WTC11 (cell line): ENCODE results near the gene NELL2. TPM values are rescaled to one million over a fixed set of nuclear protein-coding genes. Genes with fewer than 3 reads are reported as not detected.

ENCODE experiments used
- ATAC-seq: fragments of 200-7000 bp; cut with Tn5 transposase; 2 replicates; pipeline ENCODE4 v1.10.0; 2021; ENCODE audit warnings: mild to moderate bottlenecking, moderate library complexity
- CTCF ChIA-PET: fragments of 300-600 bp; sonication (Branson Sonifier 250); formaldehyde crosslinking; loops from one replicate; lab custom pipeline; 2021; ENCODE audit warnings: antibody characterized with exemption; lab: Charles Lee
- POLR2A ChIA-PET: fragments of 350-600 bp; sonication (Branson Sonifier 250); formaldehyde crosslinking; loops from one replicate; lab custom pipeline; 2021; ENCODE audit warnings: antibody characterized with exemption; lab: Charles Lee
- DNase-seq: peaks from one replicate; pipeline ENCODE4 v3.0.0; 2021; ENCODE audit warnings: low spot score
- H3K27ac Mint-ChIP-seq: 2 replicates; pipeline ENCODE4 v1.8.0; 2021; ENCODE audit warnings: mixed read lengths
- H3K27me3 Mint-ChIP-seq: 2 replicates; pipeline ENCODE4 v1.8.0; 2021; ENCODE audit warnings: low read depth, mild to moderate bottlenecking, moderate library complexity, mixed read lengths
- H3K36me3 Mint-ChIP-seq: 2 replicates; pipeline ENCODE4 v1.8.0; 2021; ENCODE audit warnings: mixed read lengths
- H3K4me1 Mint-ChIP-seq: 2 replicates; pipeline ENCODE4 v1.8.0; 2022; ENCODE audit warnings: mixed read lengths
- H3K4me3 Mint-ChIP-seq: 2 replicates; pipeline ENCODE4 v1.8.0; 2021; ENCODE audit warnings: mild to moderate bottlenecking, moderate library complexity, mixed read lengths
- H3K9me3 Mint-ChIP-seq: 2 replicates; pipeline ENCODE4 v1.8.0; 2021; ENCODE audit warnings: mixed read lengths
- ATF3 ChIP-seq: sonication (generic); formaldehyde crosslinking; conservative IDR thresholded peaks from 2 replicates; pipeline ENCODE4 v1.8.1; 2022; ENCODE audit warnings: mild to moderate bottlenecking, missing genetic modification reagents
- CREB1 ChIP-seq: sonication (generic); formaldehyde crosslinking; IDR thresholded peaks from 2 replicates; pipeline ENCODE4 v1.8.0; 2023; ENCODE audit warnings: mild to moderate bottlenecking, missing genetic modification reagents
- CREM ChIP-seq: sonication (generic); formaldehyde crosslinking; IDR thresholded peaks from 2 replicates; pipeline ENCODE4 v1.8.1; 2022; ENCODE audit warnings: mild to moderate bottlenecking, missing genetic modification reagents, moderate library complexity
- E2F4 ChIP-seq: sonication (generic); formaldehyde crosslinking; IDR thresholded peaks from 2 replicates; pipeline ENCODE4 v1.8.1; 2022; ENCODE audit warnings: low read depth, mild to moderate bottlenecking, moderate library complexity, missing genetic modification reagents, borderline replicate concordance
- ESRRA ChIP-seq: sonication (generic); formaldehyde crosslinking; IDR thresholded peaks from 2 replicates; pipeline ENCODE4 v1.8.1; 2022; ENCODE audit warnings: mild to moderate bottlenecking, missing genetic modification reagents, borderline replicate concordance
- ETV6 ChIP-seq: sonication (generic); formaldehyde crosslinking; IDR thresholded peaks from 2 replicates; pipeline ENCODE4 v1.8.1; 2022; ENCODE audit warnings: mild to moderate bottlenecking, missing genetic modification reagents
- FOXP1 ChIP-seq: sonication (generic); formaldehyde crosslinking; IDR thresholded peaks from 2 replicates; pipeline ENCODE4 v1.8.0; 2022; ENCODE audit warnings: missing genetic modification reagents, mild to moderate bottlenecking, moderate library complexity, borderline replicate concordance
- GABPB1 ChIP-seq: sonication (generic); formaldehyde crosslinking; IDR thresholded peaks from 2 replicates; pipeline ENCODE4 v1.8.1; 2023; ENCODE audit warnings: mild to moderate bottlenecking, missing genetic modification reagents
- GTF2I ChIP-seq: fragments of 250-450 bp; sonication (Bioruptor Pico); conservative IDR thresholded peaks from 2 replicates; pipeline ENCODE4 v1.4.0; 2021; ENCODE audit warnings: mild to moderate bottlenecking
- JAZF1 ChIP-seq: fragments of 250-450 bp; sonication (Bioruptor Pico); IDR thresholded peaks from 2 replicates; pipeline ENCODE4 v1.9.0; 2021; ENCODE audit warnings: moderate library complexity, mild to moderate bottlenecking, inconsistent platforms
- JUN ChIP-seq: sonication (generic); formaldehyde crosslinking; IDR thresholded peaks from 2 replicates; pipeline ENCODE4 v1.8.0; 2023; ENCODE audit warnings: mild to moderate bottlenecking, missing genetic modification reagents
- NR1H2 ChIP-seq: sonication (generic); formaldehyde crosslinking; IDR thresholded peaks from 2 replicates; pipeline ENCODE4 v1.9.0; 2021; ENCODE audit warnings: mild to moderate bottlenecking, moderate library complexity, missing genetic modification reagents
- NR2C2 ChIP-seq: sonication (generic); formaldehyde crosslinking; IDR thresholded peaks from 2 replicates; pipeline ENCODE4 v1.8.0; 2022; ENCODE audit warnings: mild to moderate bottlenecking, missing genetic modification reagents
- PRDM15 ChIP-seq: sonication (generic); formaldehyde crosslinking; IDR thresholded peaks from 2 replicates; pipeline ENCODE4 v1.8.0; 2022; ENCODE audit warnings: missing genetic modification reagents
- PRRX2 ChIP-seq: fragments of 250-450 bp; sonication (Bioruptor Pico); IDR thresholded peaks from 2 replicates; pipeline ENCODE4 v1.8.0; 2021; ENCODE audit warnings: mild to moderate bottlenecking
- RELA ChIP-seq: sonication (generic); formaldehyde crosslinking; IDR thresholded peaks from 2 replicates; pipeline ENCODE4 v1.8.1; 2022; ENCODE audit warnings: missing genetic modification reagents, mild to moderate bottlenecking, borderline replicate concordance
- SMAD3 ChIP-seq: sonication (generic); formaldehyde crosslinking; IDR thresholded peaks from 2 replicates; pipeline ENCODE4 v1.8.0; 2022; ENCODE audit warnings: missing genetic modification reagents, mild to moderate bottlenecking, borderline replicate concordance
- USF1 ChIP-seq: sonication (generic); formaldehyde crosslinking; IDR thresholded peaks from 2 replicates; pipeline ENCODE4 v1.8.0; 2022; ENCODE audit warnings: mild to moderate bottlenecking, missing genetic modification reagents
- ZBTB21 ChIP-seq: sonication (generic); formaldehyde crosslinking; IDR thresholded peaks from 2 replicates; pipeline ENCODE4 v1.8.1; 2023; ENCODE audit warnings: mild to moderate bottlenecking, missing genetic modification reagents, borderline replicate concordance
- ZNF232 ChIP-seq: sonication (generic); formaldehyde crosslinking; IDR thresholded peaks from 2 replicates; pipeline ENCODE4 v1.8.0; 2022; ENCODE audit warnings: mild to moderate bottlenecking, missing genetic modification reagents
- ZNF263 ChIP-seq: sonication (generic); formaldehyde crosslinking; IDR thresholded peaks from 2 replicates; pipeline ENCODE4 v1.8.1; 2022; ENCODE audit warnings: low read depth, mild to moderate bottlenecking, moderate library complexity, missing genetic modification reagents
- total RNA-seq: library from RNA; stranded (reverse); gene quantifications from 3 replicates; pipeline ENCODE4 v1.2.3, GENCODE V29; 2021

NELL2 gene
- total RNA-seq, 1 experiment from 2014 or later, result 37.4 TPM

- no peak for TF ChIP-seq PRDM15 (CRISPR knock-in tag)
- TF ChIP-seq USF1 (CRISPR knock-in tag), result no peak
These were observed 413.4 kb downstream of the NELL2 start (continued) for GRCh38 chr12:44462729-44463128.

GRCh38 chr12:44460261-44460660 is 415.9 kb downstream of the NELL2 start:
- TF ChIP-seq GABPB1 (CRISPR knock-in tag) (no peak), E2F4 (CRISPR knock-in tag) (no peak), PRRX2 (CRISPR knock-in tag) (no peak), NR1H2 (CRISPR knock-in tag) (no peak), JUN (no peak), CREB1 (CRISPR knock-in tag) (no peak), ZNF232 (no peak), NR2C2 (no peak), RELA (no peak), JAZF1 (CRISPR knock-in tag) (no peak), GTF2I (CRISPR knock-in tag) (no peak), CREM (CRISPR knock-in tag) (no peak), ETV6 (CRISPR knock-in tag) (no peak), ESRRA (no peak), FOXP1 (CRISPR knock-in tag) (no peak), ZBTB21 (CRISPR knock-in tag) (no peak), ZNF263 (CRISPR knock-in tag) (no peak), SMAD3 (CRISPR knock-in tag) (no peak)
- TF ChIP-seq, all 79 proteins: peak for 0
- peaks cover 19% of the 10 kb centered on the region for H3K4me1 Mint-ChIP-seq
- no peak for DNase-seq
- no peaks in the 10 kb centered on the region for H3K27me3 Mint-ChIP-seq
- no peaks in the 10 kb centered on the region for H3K9me3 Mint-ChIP-seq
- H3K27ac Mint-ChIP-seq, result no peak overlapping the region
- ChIA-PET POLR2A (no interaction called here), CTCF (interaction anchor here (0.6 kb wide), 1 partner anchor 75 kb away, joined by 3 read pairs; no protein-coding TSS in a partner anchor)
- no peaks in the 10 kb centered on the region for H3K36me3 Mint-ChIP-seq
- ATAC-seq, result no peak
- H3K4me3 Mint-ChIP-seq, result no peak overlapping the region

- DNase-seq, result no peak
- no peaks in the 10 kb centered on the region for H3K36me3 Mint-ChIP-seq
- H3K27me3 Mint-ChIP-seq, result no peaks in the 10 kb centered on the region
- H3K27ac Mint-ChIP-seq, result no peak overlapping the region
- CTCF ChIA-PET, result no interaction called here
- H3K4me3 Mint-ChIP-seq, result no peak overlapping the region
- ATAC-seq, result no peak
- no peaks in the 10 kb centered on the region for H3K9me3 Mint-ChIP-seq
- no peak for TF ChIP-seq ATF3 (CRISPR knock-in tag)
- H3K4me1 Mint-ChIP-seq, result peaks cover 12% of the 10 kb centered on the region
- POLR2A ChIA-PET, result no interaction called here
These were observed 416.5 kb downstream of the NELL2 start for GRCh38 chr12:44459569-44459968.

Other genes starting within 250 kb of the NELL2 start
- 0.27 to 0.35 TPM (median 0.27 TPM) in 3 replicates for gene DBX2, start 174.8 kb upstream of the NELL2 start, total RNA-seq